GF-D8 (cell line): ENCODE measurements around the gene FFAR3.

Source experiments
- DNase-seq: peaks from one replicate; lab custom pipeline; 2025; lab: John Stamatoyannopoulos, UW

Gene FFAR3, protein sequence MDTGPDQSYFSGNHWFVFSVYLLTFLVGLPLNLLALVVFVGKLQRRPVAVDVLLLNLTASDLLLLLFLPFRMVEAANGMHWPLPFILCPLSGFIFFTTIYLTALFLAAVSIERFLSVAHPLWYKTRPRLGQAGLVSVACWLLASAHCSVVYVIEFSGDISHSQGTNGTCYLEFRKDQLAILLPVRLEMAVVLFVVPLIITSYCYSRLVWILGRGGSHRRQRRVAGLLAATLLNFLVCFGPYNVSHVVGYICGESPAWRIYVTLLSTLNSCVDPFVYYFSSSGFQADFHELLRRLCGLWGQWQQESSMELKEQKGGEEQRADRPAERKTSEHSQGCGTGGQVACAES

DNA sequence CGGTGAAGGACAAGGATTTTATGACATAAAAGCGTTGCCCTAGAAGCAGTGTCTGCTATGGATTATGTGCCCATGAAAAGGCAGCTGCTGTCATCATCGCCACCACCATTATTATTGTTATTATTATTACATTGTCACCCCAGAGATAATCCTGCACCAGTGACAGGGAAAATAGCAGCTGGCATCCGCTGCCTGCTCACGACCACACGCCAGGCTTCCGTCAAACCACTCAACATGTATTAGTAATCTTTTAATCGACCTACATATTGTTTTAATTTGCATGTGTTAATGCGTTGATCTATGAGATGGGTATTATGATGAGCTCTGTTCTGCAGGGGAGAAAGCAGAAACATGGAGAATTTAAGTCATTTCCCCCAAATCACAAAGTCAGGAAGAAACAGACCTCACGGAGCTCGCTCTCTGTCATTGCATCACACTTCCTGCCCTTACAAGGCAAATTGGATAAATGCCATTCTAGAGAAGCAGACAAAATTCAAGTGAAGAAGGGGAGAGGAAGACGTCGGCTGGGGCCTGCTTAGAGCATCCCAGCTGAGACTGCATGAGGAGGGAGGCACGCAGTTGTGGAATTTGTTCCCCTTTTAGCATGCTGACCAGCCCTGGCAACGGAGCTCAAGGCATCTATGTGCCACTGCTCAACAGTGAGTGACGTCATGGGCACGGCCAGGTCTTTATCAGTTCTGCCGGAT, at the start of gene FFAR3:
Gene FFAR3 (plus strand): TSS at position 594 of the 707 bp plus-strand sequence. CDS start 431 bp downstream, outside the sequence.
- DNase-seq = peak; percentile 63

DNA sequence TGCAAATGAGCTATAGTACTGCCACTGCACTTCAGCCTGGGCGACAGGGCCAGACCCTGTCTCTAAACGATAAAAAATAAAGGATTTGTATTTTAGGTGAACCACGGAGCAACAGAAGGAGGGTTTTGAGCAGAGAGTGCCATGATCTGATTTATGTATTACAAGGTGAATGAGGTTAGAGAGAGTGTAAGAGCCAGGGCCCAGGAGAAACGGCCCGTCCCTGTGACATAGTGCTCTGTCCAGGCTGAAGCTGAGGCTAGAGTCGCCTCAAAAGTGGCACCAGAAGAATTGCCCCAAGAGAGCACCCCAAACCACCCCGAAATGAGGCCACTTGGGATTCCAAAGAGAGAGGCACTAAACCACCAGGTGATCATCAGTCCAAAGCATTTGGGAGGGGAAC, 49.4 kb upstream of the FFAR3 start:
- DNase-seq = no peak

DNA sequence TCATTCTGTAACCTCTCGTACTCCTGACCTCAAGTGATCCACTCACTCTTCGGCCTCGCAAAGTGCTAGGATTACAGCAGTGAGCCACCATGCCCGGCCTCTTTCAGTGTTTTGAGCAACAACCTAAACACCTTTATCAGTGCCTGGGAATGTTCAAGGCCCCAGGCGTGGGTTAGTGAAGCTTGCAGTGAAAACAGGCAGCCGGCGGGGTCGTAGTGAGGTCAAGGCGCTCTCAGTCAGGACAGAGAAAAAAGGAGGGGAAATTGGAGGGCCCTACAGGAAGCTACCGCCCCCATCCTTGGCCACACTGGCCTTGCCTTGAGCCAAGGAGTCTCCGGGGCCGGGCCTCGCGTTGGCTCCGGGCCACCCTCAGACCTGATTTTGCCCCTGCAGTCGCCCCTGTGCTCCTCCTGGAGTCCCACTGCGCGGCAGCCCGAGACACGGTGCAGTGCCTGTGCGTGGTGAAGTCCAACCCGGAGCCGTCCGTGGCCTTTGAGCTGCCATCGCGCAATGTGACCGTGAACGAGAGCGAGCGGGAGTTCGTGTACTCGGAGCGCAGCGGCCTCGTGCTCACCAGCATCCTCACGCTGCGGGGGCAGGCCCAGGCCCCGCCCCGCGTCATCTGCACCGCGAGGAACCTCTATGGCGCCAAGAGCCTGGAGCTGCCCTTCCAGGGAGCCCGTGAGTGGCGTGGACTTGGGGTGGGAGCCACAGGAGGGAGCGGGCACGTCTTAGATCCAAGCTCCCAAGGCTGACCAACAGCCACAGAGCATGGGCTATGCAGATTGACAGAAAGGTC, 48.6 kb upstream of the FFAR3 start:
- DNase-seq = no peak

DNA sequence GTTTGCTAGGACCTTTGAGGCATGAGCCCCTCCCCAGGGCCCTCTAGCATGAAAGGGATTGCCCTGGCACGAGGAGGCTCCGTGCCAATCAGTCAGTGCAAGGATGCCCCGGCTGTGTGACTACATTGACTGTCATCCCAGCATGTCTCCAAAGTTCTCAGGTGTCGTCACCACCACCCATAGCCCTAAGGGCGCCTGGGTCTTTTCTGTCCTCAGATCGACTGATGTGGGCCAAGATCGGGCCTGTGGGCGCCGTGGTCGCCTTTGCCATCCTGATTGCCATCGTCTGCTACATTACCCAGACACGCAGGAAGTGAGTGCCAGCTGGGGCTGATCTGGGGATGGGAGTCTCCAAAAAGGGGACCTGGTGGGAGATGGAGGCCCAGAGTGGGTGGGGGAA, 47.9 kb upstream of the FFAR3 start:
- no peak for DNase-seq

DNA sequence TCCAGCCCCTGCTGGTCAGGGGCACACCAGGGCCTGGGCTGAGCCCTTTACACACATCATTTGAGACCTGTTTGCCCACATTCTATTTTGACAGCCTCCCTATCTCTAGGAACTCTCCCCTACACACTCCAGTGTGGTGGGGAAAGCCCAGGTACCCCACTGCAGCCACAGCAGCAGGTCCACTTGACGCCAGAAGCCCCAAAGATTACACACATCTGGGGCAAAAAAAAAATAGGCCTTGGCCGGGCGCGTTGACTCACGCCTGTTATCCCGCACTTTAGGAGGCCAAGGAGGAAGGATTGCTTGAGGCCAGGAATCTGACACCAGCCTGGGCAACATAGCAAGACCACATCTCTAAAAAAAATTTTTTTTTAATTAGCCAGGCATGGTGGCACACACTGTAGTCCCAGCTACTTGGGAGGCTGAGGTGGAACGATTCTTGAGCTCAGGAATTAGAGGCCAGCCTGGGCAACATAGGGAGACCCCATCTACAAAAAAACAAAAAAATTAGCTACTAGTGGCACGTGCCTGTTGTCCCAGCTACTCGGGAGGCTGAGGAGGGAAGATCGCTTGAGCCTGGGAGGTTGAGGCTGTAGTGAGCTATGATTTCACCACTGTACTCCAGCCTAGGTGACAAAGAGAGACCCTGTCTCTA, 47.3 kb upstream of the FFAR3 start:
- DNase-seq = no peak

DNA sequence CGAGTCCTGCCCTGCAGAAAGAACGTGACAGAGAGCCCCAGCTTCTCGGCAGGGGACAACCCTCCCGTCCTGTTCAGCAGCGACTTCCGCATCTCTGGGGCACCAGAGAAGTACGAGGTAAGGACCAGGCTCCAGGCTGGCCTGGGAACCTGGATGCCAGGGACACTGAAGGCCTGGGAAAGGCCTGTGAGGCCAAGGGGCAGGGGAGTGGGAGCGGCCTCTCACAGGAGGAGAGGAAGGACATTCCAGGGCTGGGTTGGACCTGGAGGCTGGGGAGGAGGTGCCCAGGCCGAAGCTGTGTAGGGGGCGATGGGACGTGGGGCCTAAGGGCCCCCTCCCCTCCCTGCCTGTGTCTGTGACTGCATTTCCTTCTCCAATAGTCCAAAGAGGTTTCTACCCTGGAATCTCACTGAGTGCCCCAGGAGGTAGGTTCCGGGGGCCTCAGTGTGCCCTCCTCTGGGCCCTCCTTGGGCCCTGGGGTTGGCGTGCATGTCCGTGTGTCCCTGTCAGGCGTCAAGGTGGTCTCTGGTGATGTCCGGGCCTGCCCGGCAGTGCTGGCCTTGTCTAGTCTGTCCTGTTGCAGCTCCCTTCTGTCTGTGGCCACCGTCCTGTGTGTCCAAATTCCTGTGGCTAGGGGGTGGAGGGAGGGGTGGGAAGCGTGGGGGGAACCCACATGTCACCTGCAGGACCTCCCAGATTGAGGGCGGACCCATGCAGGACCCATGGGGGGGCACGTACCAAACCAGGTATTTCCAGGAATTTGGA, 46.2 kb upstream of the FFAR3 start:
- DNase-seq = no peak

DNA sequence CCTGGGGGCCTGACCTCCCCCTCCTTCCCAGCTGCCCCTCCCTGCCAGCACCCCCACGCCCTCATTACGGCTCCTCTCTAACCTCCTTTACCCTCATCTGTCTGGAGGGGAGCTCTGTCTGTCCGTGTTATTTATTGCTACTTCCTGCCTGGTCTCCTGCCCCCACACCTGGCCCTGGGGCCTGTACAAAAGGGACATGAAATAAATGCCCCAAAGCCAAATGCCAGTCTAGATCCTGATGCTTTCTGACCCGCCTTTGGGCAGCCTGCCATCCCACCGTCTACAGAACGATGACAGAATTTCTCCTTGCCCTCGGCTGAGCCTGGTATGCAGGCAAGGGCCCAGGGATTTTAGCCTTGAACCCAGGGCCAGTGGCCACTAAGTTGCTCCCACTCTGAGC, 44.7 kb upstream of the FFAR3 start:
- no peak for DNase-seq

DNA sequence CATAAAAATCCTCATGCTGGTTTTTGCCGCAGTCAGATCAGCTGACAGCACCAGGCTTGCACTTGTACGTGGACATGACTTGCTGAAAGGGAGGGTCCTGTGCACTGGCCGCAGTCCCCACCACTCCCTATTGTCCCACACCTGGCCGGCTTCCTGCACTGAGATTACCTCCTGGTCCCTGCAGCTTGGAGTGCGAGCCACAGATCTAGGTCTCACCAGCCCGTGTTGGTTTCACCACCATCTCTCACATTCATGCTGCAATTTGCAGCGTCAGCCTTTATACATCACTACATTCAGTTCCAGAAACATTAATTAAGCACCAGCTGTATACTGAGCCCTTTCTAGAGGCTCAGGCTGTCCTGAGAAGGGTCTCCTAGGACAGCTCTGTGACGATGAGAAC, 44.2 kb upstream of the FFAR3 start:
- no peak for DNase-seq

DNA sequence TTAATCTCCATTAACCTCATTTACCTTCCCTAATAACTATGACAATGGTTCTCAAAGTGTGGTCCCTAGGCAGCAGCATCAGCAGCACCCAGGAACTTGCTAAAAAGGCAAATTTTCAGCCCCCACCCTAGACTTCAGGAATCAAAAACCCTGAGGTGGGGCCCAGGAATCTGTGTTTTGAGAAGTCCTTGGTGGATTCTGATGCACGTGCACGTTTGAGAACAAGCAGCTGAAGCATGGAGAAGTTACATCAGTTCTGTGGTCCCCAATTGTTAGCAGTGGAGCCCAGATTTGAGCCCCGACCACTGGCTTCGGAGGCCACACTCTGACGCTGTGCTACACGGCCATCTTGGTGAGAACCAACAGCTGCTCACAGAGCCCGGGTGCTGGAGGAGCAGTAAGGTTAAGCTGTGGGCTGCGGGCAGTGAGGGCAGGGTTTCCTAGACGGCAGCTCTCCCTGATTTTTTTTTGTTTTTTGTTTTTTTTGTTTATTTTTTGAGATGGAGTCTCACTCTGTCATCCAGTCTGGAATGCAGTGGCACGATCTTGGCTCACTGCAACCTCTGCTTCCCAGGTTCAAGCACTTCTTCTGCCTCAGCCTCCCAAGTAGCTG, 43.3 kb upstream of the FFAR3 start:
- no peak for DNase-seq

DNA sequence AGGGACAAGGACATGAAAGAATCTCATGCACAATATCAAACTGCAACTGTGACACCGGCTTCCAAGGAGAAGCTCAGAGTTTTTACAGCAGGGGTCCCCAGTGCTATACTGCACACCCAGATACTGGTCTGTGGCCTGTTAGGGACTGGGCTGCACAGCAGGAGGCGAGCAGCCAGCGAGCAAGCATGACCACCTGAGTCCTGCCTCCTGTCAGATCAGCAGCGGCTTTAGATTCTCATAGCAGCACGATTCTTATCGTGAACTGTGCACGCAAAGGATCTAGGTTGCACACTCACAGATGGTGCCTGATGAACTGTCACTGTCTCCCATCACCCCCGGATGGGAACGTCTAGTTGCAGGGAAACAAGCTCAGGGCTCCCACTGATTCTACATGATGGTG, 42.4 kb upstream of the FFAR3 start:
- DNase-seq = no peak

DNA sequence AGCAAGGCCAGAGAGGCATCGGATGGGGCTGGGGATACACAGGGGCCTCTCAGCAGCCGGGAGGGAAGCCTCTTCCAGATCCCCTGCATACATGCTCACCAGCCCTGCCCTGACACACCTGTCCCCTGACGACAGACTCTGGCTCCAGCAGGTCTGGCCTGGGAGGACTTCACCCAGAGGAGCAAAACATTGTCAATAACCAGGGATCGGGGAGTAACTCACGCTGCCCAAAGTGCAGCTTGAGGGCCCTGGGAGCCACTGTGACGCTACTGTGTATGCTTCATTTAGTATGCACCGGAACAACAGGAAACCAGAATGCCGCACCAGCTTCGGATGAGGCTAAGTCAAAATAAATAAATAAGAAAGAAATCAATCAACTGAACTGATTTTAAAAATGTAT, 41.7 kb upstream of the FFAR3 start:
- DNase-seq = no peak

DNA sequence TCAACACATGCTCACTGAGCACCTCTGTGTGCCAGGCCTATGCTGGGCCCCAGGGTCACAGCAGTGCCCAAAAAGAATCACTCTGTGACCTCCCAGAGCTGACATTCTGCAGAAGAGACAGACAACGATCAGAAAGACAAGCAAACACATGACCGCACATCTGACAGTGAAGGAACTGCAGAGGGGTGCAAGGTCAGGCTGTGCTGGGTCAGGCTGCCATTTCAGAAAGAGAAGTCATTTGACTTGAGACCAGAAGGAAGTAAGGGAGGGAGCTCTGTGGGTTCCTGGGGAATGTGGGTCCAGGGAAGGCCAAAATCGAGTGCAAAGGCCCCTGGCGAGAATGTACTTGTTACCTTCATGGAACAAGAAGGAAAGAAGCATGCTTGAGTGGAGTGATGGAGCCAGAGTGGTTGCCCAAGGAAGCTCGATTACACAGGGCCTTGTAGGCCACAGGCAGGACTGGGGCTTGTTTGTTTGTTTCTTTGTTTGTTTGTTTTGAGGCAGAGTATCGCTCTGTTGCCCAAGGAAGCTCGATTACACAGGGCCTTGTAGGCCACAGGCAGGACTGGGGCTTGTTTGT, 40.7 kb upstream of the FFAR3 start:
- no peak for DNase-seq

DNA sequence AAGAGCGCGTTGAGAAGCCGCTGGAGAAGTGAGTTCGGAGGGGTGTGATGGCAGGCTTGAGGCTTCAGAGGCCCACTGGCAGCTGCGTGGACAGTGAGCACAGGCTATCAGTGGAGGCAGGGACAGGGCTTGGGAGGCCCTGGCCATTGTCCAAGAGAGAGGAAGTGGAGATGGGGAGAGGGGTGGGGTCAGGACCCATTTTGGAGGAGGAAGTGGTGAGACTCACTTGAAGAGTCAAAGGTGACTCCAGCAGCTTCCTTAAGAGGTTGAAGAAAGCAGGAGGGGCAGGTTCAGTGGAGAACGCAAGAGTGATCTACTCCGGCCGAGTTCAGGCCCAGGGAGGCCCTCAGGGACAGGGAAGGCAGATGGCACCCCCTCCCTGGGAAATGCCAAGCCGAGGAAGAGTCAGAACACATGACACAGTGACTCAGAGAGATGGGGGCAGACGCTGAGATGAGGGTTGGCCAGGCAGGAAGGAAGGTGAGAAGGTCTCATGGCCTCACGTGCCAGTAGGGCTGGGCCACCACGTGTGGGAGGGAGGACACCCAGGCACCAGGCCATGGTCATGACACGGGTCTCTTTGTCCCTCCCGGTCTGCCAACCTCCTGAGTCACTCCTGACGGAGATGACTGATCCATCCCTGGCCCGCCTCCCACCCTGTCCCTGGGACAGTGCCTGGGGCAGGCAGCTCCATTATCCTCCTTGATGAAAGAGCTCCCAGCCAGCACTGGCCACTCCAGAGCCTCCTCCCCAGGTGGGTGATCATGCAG, 39.4 kb upstream of the FFAR3 start:
- DNase-seq = no peak

DNA sequence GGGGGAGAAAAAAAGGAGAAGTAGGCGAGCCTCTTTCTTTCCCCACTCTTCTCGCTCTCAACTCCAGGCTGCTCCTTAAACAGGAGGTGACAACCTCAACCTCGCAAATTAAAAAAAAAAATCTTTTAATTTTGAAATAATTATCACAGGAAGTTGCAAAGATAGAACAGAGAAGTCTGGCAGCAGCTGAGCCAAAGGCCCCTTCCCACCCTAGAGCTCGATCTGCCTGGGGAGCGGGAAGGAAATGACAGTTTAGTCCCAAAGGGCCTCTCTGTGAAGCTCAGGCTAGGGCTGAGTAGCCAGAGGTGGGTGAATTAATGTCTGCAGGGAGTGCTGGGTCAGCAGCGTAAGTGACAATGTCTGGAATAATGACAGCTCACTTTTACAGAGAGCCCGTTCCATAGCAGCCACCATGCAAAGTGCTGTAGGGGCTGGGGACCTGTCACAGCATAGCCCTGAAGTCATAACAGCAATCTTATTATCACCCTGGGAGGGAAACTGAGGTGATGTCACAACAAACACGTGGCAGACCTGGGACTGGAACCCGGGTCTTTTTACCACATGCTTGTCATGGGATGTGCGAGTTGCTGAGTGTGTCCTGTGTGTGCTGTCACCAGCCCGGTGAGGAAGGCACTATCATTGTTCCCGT, 38.1 kb upstream of the FFAR3 start:
- DNase-seq = peak; percentile 78

DNA sequence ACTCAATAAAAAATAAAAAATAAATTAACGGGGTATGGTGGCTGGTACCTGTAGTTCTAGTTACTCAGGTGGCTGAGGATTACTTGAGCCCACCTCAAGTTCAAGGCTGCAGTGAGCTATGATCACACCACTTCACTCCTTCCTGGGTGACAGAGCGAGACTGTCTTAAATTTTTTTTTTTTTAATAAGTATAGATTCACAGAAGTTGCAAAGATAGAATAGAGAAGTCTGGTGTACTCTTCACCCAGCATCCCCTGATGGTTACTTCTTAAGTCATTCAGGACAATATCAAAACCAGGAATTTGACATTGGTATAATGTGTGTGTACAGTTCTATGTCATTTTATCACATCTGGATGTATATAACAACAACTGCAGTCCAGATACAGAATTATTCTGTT, 37.0 kb upstream of the FFAR3 start:
- DNase-seq = no peak

DNA sequence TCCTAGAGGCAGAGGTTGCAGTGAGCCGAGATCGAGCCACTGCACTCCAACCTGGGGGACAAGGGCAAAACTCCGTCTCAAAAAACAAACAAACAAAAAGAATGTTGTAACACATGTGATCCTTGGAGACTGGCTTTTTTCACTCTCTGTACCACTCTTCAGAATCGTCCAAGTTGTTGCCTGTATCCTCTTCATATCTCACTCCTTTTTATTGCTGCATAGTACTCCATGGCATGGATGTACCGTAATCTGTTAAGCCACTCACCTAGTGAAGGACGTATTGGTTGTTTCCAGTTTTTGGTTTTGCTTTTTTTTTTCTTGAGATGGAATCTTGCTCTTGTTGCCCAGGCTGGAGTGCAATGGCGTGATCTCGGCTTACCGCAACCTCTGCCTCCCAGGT, 36.2 kb upstream of the FFAR3 start:
- DNase-seq = no peak

DNA sequence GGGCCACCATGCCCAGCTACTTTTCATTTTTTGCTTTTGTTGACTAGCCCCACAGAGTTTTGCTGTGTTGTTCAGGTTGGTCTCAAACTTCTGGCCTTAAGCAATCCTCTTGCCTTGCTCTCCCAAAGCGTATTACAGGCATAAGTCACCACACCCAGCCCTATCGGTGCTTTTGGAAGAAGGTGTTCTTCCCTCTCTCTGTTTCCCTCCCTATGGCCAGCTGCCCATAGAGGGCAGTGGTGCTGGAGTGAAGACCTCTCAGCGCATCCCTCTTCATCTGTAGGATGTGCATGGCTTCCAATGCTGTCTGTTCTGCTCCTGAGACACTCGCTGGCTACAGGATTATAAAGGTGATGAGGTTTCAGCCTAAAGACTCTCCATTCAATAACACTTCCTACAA, 30.6 kb upstream of the FFAR3 start:
- DNase-seq = no peak

DNA sequence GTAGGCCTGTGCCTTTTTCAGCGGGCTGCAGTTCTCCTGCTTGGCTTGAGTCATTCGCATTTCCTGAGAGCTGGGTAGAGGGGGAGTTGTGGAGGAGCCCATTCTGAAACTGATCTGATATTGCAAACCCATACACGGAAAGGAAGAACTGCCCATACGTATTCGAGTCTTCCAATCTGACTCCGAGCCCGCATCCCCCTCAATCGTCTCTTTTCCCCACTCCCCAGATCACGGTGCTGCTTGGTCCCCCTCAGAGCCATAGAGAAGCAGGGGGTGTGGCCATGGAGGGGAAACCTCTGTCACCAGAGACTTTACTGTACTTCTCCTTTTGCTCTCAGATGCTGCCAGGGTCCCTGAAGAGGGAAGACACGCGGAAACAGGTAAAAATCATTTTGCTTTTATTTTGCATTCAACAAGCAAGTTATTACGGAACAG, 29.4 kb upstream of the FFAR3 start, which contains the start of gene CD22:
Gene CD22 (plus strand): TSS at position 337 of the 435 bp plus-strand sequence. CDS start 2,854 bp downstream, outside the sequence.
- DNase-seq = no peak

DNA sequence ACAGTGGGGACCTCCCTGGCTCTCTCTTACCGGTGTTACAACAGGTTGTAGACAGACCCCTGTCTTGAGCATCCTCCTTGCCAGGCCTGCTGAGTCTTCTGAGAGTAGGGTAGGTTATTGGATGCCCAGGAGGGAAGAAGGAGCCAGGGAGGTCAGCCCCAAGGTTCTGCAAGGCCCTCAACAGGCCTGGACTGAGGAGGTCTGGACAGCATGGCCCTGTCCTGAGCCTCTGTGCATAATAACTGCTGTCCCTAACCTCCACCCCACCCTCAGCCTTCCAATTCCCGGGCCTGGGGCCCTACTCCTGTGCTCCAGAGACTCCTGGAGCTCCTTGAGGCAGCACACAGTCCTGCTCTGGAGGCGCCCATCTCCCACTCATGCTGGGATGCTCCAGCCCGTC, 28.9 kb upstream of the FFAR3 start:
- no peak for DNase-seq
